PC-3 (cell line): ENCODE data around the gene ASPN.

Experiments used
- EZH2 ChIP-seq: fragments of 300-600 bp; sonication (generic); IDR thresholded peaks from one replicate; pipeline ENCODE4 v1.6.1; 2017; ENCODE audit warnings: antibody characterized with exemption, mild to moderate bottlenecking, low read length; ENCODE audit not compliant: unreplicated experiment
- EZH2phosphoT487 ChIP-seq: fragments of 300-600 bp; sonication (generic); IDR thresholded peaks from 2 replicates; pipeline ENCODE4 v1.6.1; 2018; ENCODE audit warnings: mild to moderate bottlenecking, antibody characterized with exemption, low read length, borderline replicate concordance
- TF ChIP-seq, protein P1 (sequence below): fragments of 300-600 bp; sonication (generic); conservative IDR thresholded peaks from 2 replicates; pipeline ENCODE4 v1.5.1; 2017; ENCODE audit warnings: antibody characterized with exemption, low read depth, mild to moderate bottlenecking, low read length

DNA sequence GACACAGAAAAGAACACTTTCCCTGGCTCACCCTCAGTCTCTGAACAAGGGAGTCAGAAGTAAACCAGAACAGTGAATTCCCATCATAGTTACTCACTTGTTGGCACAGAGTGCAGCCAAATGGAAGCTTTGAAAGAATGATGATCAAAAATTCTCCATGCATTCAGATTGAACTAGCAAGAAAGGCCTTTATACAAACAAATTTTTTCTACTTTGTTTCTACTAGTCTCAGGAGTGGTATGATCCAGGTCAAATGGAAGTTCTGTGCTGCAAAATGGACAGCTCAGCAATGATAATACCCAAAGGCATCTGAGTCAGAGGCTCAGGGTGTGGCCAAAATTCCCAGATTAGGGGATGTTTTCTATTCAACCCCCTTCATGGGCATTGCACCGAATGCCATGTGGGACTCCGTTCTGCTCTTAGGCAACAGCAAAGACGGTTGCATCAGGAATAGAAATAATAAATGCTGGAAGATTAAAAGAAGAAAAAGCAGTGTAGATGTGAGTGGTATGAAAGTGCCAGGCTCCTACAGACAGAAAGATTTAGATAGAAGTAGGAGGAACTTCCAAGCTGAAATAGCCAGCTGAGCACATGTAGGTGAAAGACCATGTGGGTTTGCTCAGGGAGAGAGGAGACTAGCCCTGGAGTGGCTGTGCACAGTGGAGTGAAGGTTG, 24.0 kb upstream of the ASPN start:
- TF ChIP-seq, protein P1, sequence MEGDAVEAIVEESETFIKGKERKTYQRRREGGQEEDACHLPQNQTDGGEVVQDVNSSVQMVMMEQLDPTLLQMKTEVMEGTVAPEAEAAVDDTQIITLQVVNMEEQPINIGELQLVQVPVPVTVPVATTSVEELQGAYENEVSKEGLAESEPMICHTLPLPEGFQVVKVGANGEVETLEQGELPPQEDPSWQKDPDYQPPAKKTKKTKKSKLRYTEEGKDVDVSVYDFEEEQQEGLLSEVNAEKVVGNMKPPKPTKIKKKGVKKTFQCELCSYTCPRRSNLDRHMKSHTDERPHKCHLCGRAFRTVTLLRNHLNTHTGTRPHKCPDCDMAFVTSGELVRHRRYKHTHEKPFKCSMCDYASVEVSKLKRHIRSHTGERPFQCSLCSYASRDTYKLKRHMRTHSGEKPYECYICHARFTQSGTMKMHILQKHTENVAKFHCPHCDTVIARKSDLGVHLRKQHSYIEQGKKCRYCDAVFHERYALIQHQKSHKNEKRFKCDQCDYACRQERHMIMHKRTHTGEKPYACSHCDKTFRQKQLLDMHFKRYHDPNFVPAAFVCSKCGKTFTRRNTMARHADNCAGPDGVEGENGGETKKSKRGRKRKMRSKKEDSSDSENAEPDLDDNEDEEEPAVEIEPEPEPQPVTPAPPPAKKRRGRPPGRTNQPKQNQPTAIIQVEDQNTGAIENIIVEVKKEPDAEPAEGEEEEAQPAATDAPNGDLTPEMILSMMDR, result no peak
- no peak for TF ChIP-seq EZH2
- TF ChIP-seq EZH2phosphoT487, result no peak
